ENCODE measurements around the gene POU2F3. TPM values are rescaled to one million over a fixed set of nuclear protein-coding genes. Genes with fewer than 3 reads are reported as not detected.
"Not testable (repeated sequence)": the region's sequence is repeated elsewhere in the genome, so short reads cannot be mapped to it uniquely, and the experiment has no call there.

Gene POU2F3
- total and polyA plus RNA-seq, 2 of the 8 experiments (the other 6 are each of a cell fraction or from before 2014, with no cell fraction given) = 1.0 to 2.1 TPM

- FAIRE-seq; DNase-seq (ENCODE audit: low read depth in 1 of 2, low spot score in 2 of 2); H3K79me2 ChIP-seq (ENCODE audit: control insufficient read depth in 1 of 2, insufficient read depth in 2 of 2, low read length in 2 of 2); H4K8ac ChIP-seq (ENCODE audit: extremely low read depth, insufficient read depth, low read length); H3K36me3 ChIP-seq (ENCODE audit: control insufficient read depth in 2 of 4, insufficient read depth in 4 of 4, low read length in 3 of 4); H3K56ac ChIP-seq (replicated peaks; ENCODE audit: insufficient read length, low read depth, low read length); H4K91ac ChIP-seq (replicated peaks; ENCODE audit: insufficient read length, low read length); H2BK5ac ChIP-seq (ENCODE audit: low read depth, low read length); H3K4ac ChIP-seq (replicated peaks; ENCODE audit: insufficient read length, low read depth, low read length); H4K20me1 ChIP-seq (replicated peaks in 1 of 2; ENCODE audit: control insufficient read depth in 1 of 2, insufficient read depth in 2 of 2, low read length in 2 of 2); H3K23me2 ChIP-seq (ENCODE audit: low read depth, low read length); H2BK120ac ChIP-seq (replicated peaks; ENCODE audit: low read depth, low read length); H3K27me3 ChIP-seq (replicated peaks in 1 of 4; ENCODE audit: control insufficient read depth in 3 of 4, extremely low read depth in 1 of 4, insufficient read depth in 3 of 4, low read length in 3 of 4); H2AFZ ChIP-seq (ENCODE audit: low read length); H3K9me3 ChIP-seq (ENCODE audit: insufficient read depth in 2 of 2, low read depth in 1 of 2, low read length in 1 of 2); H3K23ac ChIP-seq (ENCODE audit: insufficient read length); H3K4me1 ChIP-seq (replicated peaks in 1 of 4; ENCODE audit: control insufficient read depth in 3 of 4, insufficient read depth in 4 of 4, low read length in 3 of 4); H3K79me1 ChIP-seq (ENCODE audit: low read depth, low read length); POLR2A ChIA-PET (ENCODE audit: partially characterized antibody); H3K14ac ChIP-seq (ENCODE audit: insufficient read length); H3K4me2 ChIP-seq (ENCODE audit: insufficient read depth in 1 of 2, low read depth in 2 of 2, low read length in 2 of 2); H3K4me3 ChIP-seq (ENCODE audit: extremely low read depth in 1 of 4, insufficient read depth in 2 of 4, low read depth in 3 of 4, low read length in 4 of 4); H2AK5ac ChIP-seq (ENCODE audit: low read depth, low read length); H3K27ac ChIP-seq (ENCODE audit: low read depth, low read length); H3K18ac ChIP-seq (ENCODE audit: extremely low read depth, low read length); H3K9ac ChIP-seq (replicated peaks in 1 of 4; ENCODE audit: extremely low read depth in 1 of 4, low read depth in 3 of 4, low read length in 3 of 4); H2BK15ac ChIP-seq (ENCODE audit: low read length); H2BK12ac ChIP-seq (ENCODE audit: low read depth, low read length); H4K5ac ChIP-seq (ENCODE audit: insufficient read length, low read depth, low read length); H2BK20ac ChIP-seq (ENCODE audit: low read length): not testable (repeated sequence)
- CTCF ChIA-PET (ENCODE audit: partially characterized antibody) = interaction anchor here (1.6 to 5.9 kb wide), 3 partner anchors 26 to 39 kb away, joined by 5 to 25 read pairs (median 22); no protein-coding TSS in a partner anchor
- WGBS, 2 experiments (ENCODE audit: extremely low coverage in 1 of 2, insufficient coverage in 1 of 2, insufficient read length in 1 of 2, insufficient replicate concordance in 2 of 2, low coverage in 1 of 2, low lambda C conversion rate in 2 of 2, missing lambda C conversion rate in 1 of 2) = 81% methylated on average over 1 of the region's 2 CpGs; no CpG with 5 or more reads in 1 of the 2 experiments
These were observed 34.0 kb downstream of the POU2F3 start for GRCh38 chr11:120273956-120274355.
